HG03025 (cell line): Measurements from ENCODE around the gene ZNF213.
A peak's percentile ranks its signal among the peaks of the same experiment; 100 is the strongest.

Source experiments
- ATAC-seq: cut with Tn5 transposase; IDR thresholded peaks from one replicate; pipeline ENCODE4 v1.9.1; 2021; ENCODE audit warnings: mild to moderate bottlenecking, moderate library complexity; ENCODE audit not compliant: unreplicated experiment, low FRiP score

The ZNF213 gene

GRCh38 chr16:3099732-3100499 lies 34.9 kb upstream of the ZNF213 start:
- peak; percentile 48 for ATAC-seq

- ATAC-seq = no peak
These were observed 33.6 kb upstream of the ZNF213 start for GRCh38 chr16:3101018-3101840.

- no peak for ATAC-seq
These were observed 32.9 kb upstream of the ZNF213 start for GRCh38 chr16:3101841-3102470.

GRCh38 chr16:3106205-3106928 lies 28.5 kb upstream of the ZNF213 start:
- ATAC-seq = peak; percentile 78

- ATAC-seq = no peak
These were observed 22.6 kb upstream of the ZNF213 start, which contains the start of gene ZNF205 for GRCh38 chr16:3112058-3112880. TSS of gene ZNF205 (plus strand) at chr16:3112586. CDS start at chr16:3113431, 845 bp downstream.

GRCh38 chr16:3112881-3113574 lies 21.8 kb upstream of the ZNF213 start:
- ATAC-seq = no peak

- ATAC-seq = no peak
These were observed 20.9 kb upstream of the ZNF213 start for GRCh38 chr16:3113765-3114479.

- ATAC-seq = no peak
These were observed 19.8 kb upstream of the ZNF213 start for GRCh38 chr16:3115003-3115402.

- no peak for ATAC-seq
These were observed 19.3 kb upstream of the ZNF213 start for GRCh38 chr16:3115561-3115960.

GRCh38 chr16:3118204-3118790 lies 16.5 kb upstream of the ZNF213 start:
- ATAC-seq = no peak

GRCh38 chr16:3118846-3119245 lies 16.0 kb upstream of the ZNF213 start:
- ATAC-seq = no peak

- ATAC-seq = no peak
These were observed 15.5 kb upstream of the ZNF213 start for GRCh38 chr16:3119286-3119685.

GRCh38 chr16:3119701-3120408 lies 15.0 kb upstream of the ZNF213 start:
- ATAC-seq = no peak

- ATAC-seq = no peak
These were observed 14.4 kb upstream of the ZNF213 start for GRCh38 chr16:3120435-3120834.

- no peak for ATAC-seq
These were observed 12.9 kb upstream of the ZNF213 start for GRCh38 chr16:3121851-3122467.

- ATAC-seq = no peak
These were observed 11.8 kb upstream of the ZNF213 start for GRCh38 chr16:3122926-3123570.
